Activated CD8-positive, alpha-beta T cell treated with anti-CD3 and anti-CD28 coated beads, Interleukin-2, amount 10 ng/mL, durations not matched to agents 7 days and 5 days (primary cell): ENCODE measurements around the gene LUC7L2. TPM values are rescaled to one million over a fixed set of nuclear protein-coding genes. Genes with fewer than 3 reads are reported as not detected.
"Not testable (repeated sequence)": the region's sequence is repeated elsewhere in the genome, so short reads cannot be mapped to it uniquely, and the experiment has no call there.

Experiments
- ATAC-seq: fragments of 150-1000 bp; cut with Tn5 transposase; one replicate; pipeline ENCODE4 v1.10.0; 2021; ENCODE audit warnings: moderate library complexity
- CTCF ChIA-PET: fragments of 350-600 bp; sonication (Branson Sonifier 250); formaldehyde crosslinking; loops from one replicate; lab custom pipeline; 2021; ENCODE audit warnings: antibody characterized with exemption; lab: Charles Lee
- POLR2A ChIA-PET: fragments of 350-600 bp; sonication (Branson Sonifier 250); formaldehyde crosslinking; loops from one replicate; lab custom pipeline; 2021; ENCODE audit warnings: antibody characterized with exemption; lab: Charles Lee
- DNase-seq: peaks from one replicate; pipeline ENCODE4 v3.0.0-alpha.2; 2020
- H3K27ac Mint-ChIP-seq: one replicate; pipeline ENCODE4 v1.8.0; 2021; ENCODE audit warnings: mild to moderate bottlenecking, mixed read lengths
- H3K27me3 Mint-ChIP-seq: one replicate; pipeline ENCODE4 v1.8.0; 2021; ENCODE audit warnings: low read depth, mixed read lengths
- H3K36me3 Mint-ChIP-seq: one replicate; pipeline ENCODE4 v1.8.0; 2021; ENCODE audit warnings: low read depth, mixed read lengths
- H3K4me1 Mint-ChIP-seq: one replicate; pipeline ENCODE4 v1.8.0; 2021; ENCODE audit warnings: low read depth, mixed read lengths
- H3K4me3 Mint-ChIP-seq: one replicate; pipeline ENCODE4 v1.8.0; 2021; ENCODE audit warnings: mild to moderate bottlenecking, mixed read lengths
- H3K9me3 Mint-ChIP-seq: one replicate; pipeline ENCODE4 v1.8.0; 2022; ENCODE audit warnings: mixed read lengths; ENCODE audit not compliant: insufficient read depth
- total RNA-seq, 2 experiments: library from RNA; stranded (reverse); gene quantifications; one replicate each; pipeline ENCODE4 v1.2.3, GENCODE V29; 2021

Gene LUC7L2
- total RNA-seq, result 100 to 1,000 TPM; 126 to 131 TPM

GRCh38 chr7:139359366-139360209 lies at the start of gene LUC7L2:
TSS of gene LUC7L2 (plus strand) at chr7:139359894. CDS start at chr7:139360262, 368 bp downstream.
- DNase-seq, result peak; percentile 100
- peak within 1 kb of the TSS; percentile 95 for H3K4me3 Mint-ChIP-seq
- peaks cover 35% of the 10 kb centered on the region for H3K36me3 Mint-ChIP-seq
- peak within 1 kb of the TSS; percentile 99 for H3K27ac Mint-ChIP-seq
- peaks cover 44% of the 10 kb centered on the region for H3K4me1 Mint-ChIP-seq
- POLR2A ChIA-PET, result interaction anchor here (0.6 to 2.5 kb wide), 29 partner anchors 8 to 1057 kb away, joined by 3 to 20 read pairs (median 4); partner anchors contain the start of gene FMC1
- ATAC-seq, result peak; percentile 78
- no peaks in the 10 kb centered on the region for H3K27me3 Mint-ChIP-seq
- no peaks in the 10 kb centered on the region for H3K9me3 Mint-ChIP-seq
- CTCF ChIA-PET, result interaction anchor here (0.9 to 1.8 kb wide), 2 partner anchors 10 to 14 kb away, joined by 3 to 4 read pairs; no protein-coding TSS in a partner anchor

- Mint-ChIP-seq H3K4me3 (no peak overlapping the region), H3K4me1 (no peaks in the 10 kb centered on the region), H3K36me3 (no peaks in the 10 kb centered on the region), H3K9me3 (no peaks in the 10 kb centered on the region), H3K27me3 (peaks cover 2% of the 10 kb centered on the region), H3K27ac (no peak overlapping the region)
- CTCF ChIA-PET, result interaction anchor here (1.1 kb wide), 1 partner anchor 19 kb away, joined by 3 read pairs; no protein-coding TSS in a partner anchor
- ATAC-seq (no peak), DNase-seq (no peak)
- POLR2A ChIA-PET, result no interaction called here
These were observed 41.7 kb upstream of the LUC7L2 start for GRCh38 chr7:139317939-139318505.

- ATAC-seq (no peak), DNase-seq (no peak)
- ChIA-PET CTCF (interaction anchor here (1.0 to 1.5 kb wide), 4 partner anchors 12 to 91 kb away, joined by 3 to 4 read pairs (median 4); no protein-coding TSS in a partner anchor), POLR2A (no interaction called here)
- peaks cover under 1% of the 10 kb centered on the region for H3K27me3 Mint-ChIP-seq
- H3K9me3 Mint-ChIP-seq, result no peaks in the 10 kb centered on the region
- H3K4me1 Mint-ChIP-seq, result no peaks in the 10 kb centered on the region
- no peak overlapping the region for H3K27ac Mint-ChIP-seq
- H3K36me3 Mint-ChIP-seq, result no peaks in the 10 kb centered on the region
- no peak overlapping the region for H3K4me3 Mint-ChIP-seq
These were observed 38.5 kb upstream of the LUC7L2 start for GRCh38 chr7:139321071-139321745.

- H3K36me3 Mint-ChIP-seq, POLR2A ChIA-PET, H3K4me3 Mint-ChIP-seq, ATAC-seq, CTCF ChIA-PET, DNase-seq, H3K9me3 Mint-ChIP-seq, H3K27me3 Mint-ChIP-seq, H3K4me1 Mint-ChIP-seq, H3K27ac Mint-ChIP-seq: not testable (repeated sequence)
These were observed 35.0 kb upstream of the LUC7L2 start for GRCh38 chr7:139324709-139325108.

- CTCF ChIA-PET, result interaction anchor here (0.5 kb wide), 1 partner anchor 343 kb away, joined by 3 read pairs; no protein-coding TSS in a partner anchor
- H3K27ac Mint-ChIP-seq, result no peak overlapping the region
- H3K4me3 Mint-ChIP-seq, result no peak overlapping the region
- POLR2A ChIA-PET, result interaction anchor here (1.8 kb wide), 1 partner anchor 195 kb away, joined by 4 read pairs; a partner anchor contains a TSS
- no peaks in the 10 kb centered on the region for H3K9me3 Mint-ChIP-seq
- H3K27me3 Mint-ChIP-seq, result peaks cover 3% of the 10 kb centered on the region
- no peaks in the 10 kb centered on the region for H3K36me3 Mint-ChIP-seq
- peaks cover 8% of the 10 kb centered on the region for H3K4me1 Mint-ChIP-seq
- no peak for DNase-seq
- no peak for ATAC-seq
These were observed 31.3 kb upstream of the LUC7L2 start for GRCh38 chr7:139328375-139328774.

- Mint-ChIP-seq H3K9me3 (no peaks in the 10 kb centered on the region), H3K36me3 (no peaks in the 10 kb centered on the region), H3K27ac (no peak overlapping the region), H3K27me3 (peaks cover 3% of the 10 kb centered on the region), H3K4me3 (no peak overlapping the region), H3K4me1 (peaks cover 8% of the 10 kb centered on the region)
- ATAC-seq, result no peak
- POLR2A ChIA-PET, result interaction anchor here (1.8 kb wide), 1 partner anchor 195 kb away, joined by 4 read pairs; a partner anchor contains a TSS
- CTCF ChIA-PET, result interaction anchor here (1.2 kb wide), 2 partner anchors 10 to 11 kb away, joined by 3 read pairs; no protein-coding TSS in a partner anchor
- no peak for DNase-seq
These were observed 30.6 kb upstream of the LUC7L2 start for GRCh38 chr7:139329119-139329518.

GRCh38 chr7:139330333-139331030 lies 29.2 kb upstream of the LUC7L2 start:
- no peaks in the 10 kb centered on the region for H3K36me3 Mint-ChIP-seq
- peak overlapping the region; percentile 37 for H3K27ac Mint-ChIP-seq
- ATAC-seq (no peak), DNase-seq (no peak)
- POLR2A ChIA-PET, result no interaction called here
- CTCF ChIA-PET, result interaction anchor here (1.2 kb wide), 2 partner anchors 9 to 10 kb away, joined by 3 read pairs; no protein-coding TSS in a partner anchor
- peaks cover 3% of the 10 kb centered on the region for H3K27me3 Mint-ChIP-seq
- peaks cover 8% of the 10 kb centered on the region for H3K4me1 Mint-ChIP-seq
- H3K9me3 Mint-ChIP-seq, result no peaks in the 10 kb centered on the region
- no peak overlapping the region for H3K4me3 Mint-ChIP-seq

GRCh38 chr7:139332697-139333359 lies 26.9 kb upstream of the LUC7L2 start:
- DNase-seq (no peak), ATAC-seq (no peak)
- Mint-ChIP-seq H3K4me1 (peaks cover 8% of the 10 kb centered on the region), H3K27me3 (no peaks in the 10 kb centered on the region), H3K4me3 (no peak overlapping the region), H3K27ac (no peak overlapping the region), H3K36me3 (no peaks in the 10 kb centered on the region), H3K9me3 (no peaks in the 10 kb centered on the region)
- ChIA-PET CTCF (interaction anchor here (0.6 to 1.5 kb wide), 2 partner anchors 12 to 110 kb away, joined by 3 to 4 read pairs; no protein-coding TSS in a partner anchor), POLR2A (interaction anchor here (1.5 kb wide), 2 partner anchors 26 to 27 kb away, joined by 3 to 4 read pairs; partner anchors contain the start of gene LUC7L2)

- H3K27ac Mint-ChIP-seq, H3K27me3 Mint-ChIP-seq, H3K9me3 Mint-ChIP-seq, ATAC-seq, DNase-seq, H3K4me3 Mint-ChIP-seq, H3K36me3 Mint-ChIP-seq, H3K4me1 Mint-ChIP-seq: not testable (repeated sequence)
- ChIA-PET POLR2A (interaction anchor here (1.5 kb wide), 1 partner anchor 25 kb away, joined by 3 read pairs; no protein-coding TSS in a partner anchor), CTCF (interaction anchor here (0.6 to 1.5 kb wide), 2 partner anchors 13 to 109 kb away, joined by 3 to 4 read pairs; no protein-coding TSS in a partner anchor)
These were observed 26.3 kb upstream of the LUC7L2 start for GRCh38 chr7:139333443-139333842.

- Mint-ChIP-seq H3K4me3 (no peak overlapping the region), H3K27ac (no peak overlapping the region), H3K36me3 (peaks cover 5% of the 10 kb centered on the region), H3K9me3 (peaks cover 6% of the 10 kb centered on the region), H3K27me3 (no peaks in the 10 kb centered on the region), H3K4me1 (peaks cover 13% of the 10 kb centered on the region)
- ChIA-PET CTCF (no interaction called here), POLR2A (interaction anchor here (1.5 kb wide), 1 partner anchor 24 kb away, joined by 3 read pairs; no protein-coding TSS in a partner anchor)
- DNase-seq, result no peak
- ATAC-seq, result no peak
These were observed 25.1 kb upstream of the LUC7L2 start for GRCh38 chr7:139334399-139335150.
